ENCODE data around the gene CCSER1.

DNA sequence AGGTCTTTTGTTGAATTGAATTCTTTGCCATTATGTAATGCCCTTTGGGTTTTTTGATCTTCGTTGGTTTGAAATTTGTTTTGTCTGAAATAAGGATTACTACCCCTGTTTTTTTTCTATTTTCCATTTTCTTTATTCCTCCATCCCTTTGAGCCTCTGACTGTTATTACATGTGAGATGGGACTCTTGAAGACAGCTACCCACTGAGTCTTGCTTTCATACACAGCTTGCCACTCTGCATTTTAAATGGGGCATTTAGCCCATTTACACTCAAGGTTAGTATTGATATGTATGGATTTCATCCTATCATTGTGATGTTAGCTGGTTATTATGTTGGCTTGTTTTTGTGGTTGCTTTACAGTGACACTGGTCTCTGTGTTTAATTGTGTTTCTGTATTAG is 1440.4 kb downstream of the CCSER1 start:
- TF ChIP-seq, protein P1, sequence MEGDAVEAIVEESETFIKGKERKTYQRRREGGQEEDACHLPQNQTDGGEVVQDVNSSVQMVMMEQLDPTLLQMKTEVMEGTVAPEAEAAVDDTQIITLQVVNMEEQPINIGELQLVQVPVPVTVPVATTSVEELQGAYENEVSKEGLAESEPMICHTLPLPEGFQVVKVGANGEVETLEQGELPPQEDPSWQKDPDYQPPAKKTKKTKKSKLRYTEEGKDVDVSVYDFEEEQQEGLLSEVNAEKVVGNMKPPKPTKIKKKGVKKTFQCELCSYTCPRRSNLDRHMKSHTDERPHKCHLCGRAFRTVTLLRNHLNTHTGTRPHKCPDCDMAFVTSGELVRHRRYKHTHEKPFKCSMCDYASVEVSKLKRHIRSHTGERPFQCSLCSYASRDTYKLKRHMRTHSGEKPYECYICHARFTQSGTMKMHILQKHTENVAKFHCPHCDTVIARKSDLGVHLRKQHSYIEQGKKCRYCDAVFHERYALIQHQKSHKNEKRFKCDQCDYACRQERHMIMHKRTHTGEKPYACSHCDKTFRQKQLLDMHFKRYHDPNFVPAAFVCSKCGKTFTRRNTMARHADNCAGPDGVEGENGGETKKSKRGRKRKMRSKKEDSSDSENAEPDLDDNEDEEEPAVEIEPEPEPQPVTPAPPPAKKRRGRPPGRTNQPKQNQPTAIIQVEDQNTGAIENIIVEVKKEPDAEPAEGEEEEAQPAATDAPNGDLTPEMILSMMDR (IDR thresholded peaks at IDR 0.05; ENCODE audit: low read depth, low read length, poor library complexity, severe bottlenecking) = no peak
- TF ChIP-seq EZH2phosphoT487 (IDR thresholded peaks at IDR 0.05; ENCODE audit: borderline replicate concordance, low read length) = no peak
